HG02970 (cell line): ENCODE data around the gene LYSMD4.

Experiments
- ATAC-seq: cut with Tn5 transposase; IDR thresholded peaks from one replicate; pipeline ENCODE4 v1.9.1; 2021; ENCODE audit warnings: mild to moderate bottlenecking, moderate library complexity, moderate number of reproducible peaks; ENCODE audit not compliant: unreplicated experiment, low FRiP score

LYSMD4 gene

DNA sequence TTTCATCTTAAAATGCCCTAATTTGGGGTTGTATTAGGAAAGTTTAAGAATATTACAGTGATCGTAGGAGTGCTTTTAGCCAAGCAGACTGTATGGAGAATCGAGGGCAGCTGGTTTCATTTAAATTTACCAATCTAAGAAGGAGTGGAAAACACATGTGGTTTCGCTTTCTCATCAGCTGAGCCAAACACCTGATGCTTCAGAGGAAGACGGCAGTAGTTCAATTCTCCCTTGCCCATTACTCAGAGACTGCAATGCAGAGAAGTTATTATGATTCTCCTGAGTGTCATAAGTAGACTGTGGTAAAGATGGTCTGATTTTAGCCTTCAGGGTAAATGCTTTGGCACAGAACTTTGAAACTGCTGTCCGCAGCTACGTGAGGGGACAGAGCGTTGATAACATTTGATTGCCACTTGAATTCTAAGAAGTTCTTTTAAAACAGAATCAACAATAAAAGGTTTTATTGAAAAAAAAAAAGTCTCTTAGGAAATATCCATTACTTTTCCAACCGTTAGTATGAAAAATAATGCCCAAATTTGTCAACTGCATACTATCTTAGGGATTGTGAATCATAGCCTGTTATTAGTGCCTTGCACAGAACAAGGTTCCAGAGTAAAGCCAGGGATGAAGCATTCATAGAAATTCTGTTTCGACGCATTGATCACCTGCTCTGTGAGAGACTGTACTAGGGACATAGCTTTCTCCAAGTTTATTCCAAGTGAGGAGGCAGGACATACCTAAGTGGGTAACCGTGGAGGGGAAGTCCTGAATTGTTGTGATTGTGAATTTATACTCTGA is 25.6 kb downstream of the LYSMD4 start:
- no peak for ATAC-seq

DNA sequence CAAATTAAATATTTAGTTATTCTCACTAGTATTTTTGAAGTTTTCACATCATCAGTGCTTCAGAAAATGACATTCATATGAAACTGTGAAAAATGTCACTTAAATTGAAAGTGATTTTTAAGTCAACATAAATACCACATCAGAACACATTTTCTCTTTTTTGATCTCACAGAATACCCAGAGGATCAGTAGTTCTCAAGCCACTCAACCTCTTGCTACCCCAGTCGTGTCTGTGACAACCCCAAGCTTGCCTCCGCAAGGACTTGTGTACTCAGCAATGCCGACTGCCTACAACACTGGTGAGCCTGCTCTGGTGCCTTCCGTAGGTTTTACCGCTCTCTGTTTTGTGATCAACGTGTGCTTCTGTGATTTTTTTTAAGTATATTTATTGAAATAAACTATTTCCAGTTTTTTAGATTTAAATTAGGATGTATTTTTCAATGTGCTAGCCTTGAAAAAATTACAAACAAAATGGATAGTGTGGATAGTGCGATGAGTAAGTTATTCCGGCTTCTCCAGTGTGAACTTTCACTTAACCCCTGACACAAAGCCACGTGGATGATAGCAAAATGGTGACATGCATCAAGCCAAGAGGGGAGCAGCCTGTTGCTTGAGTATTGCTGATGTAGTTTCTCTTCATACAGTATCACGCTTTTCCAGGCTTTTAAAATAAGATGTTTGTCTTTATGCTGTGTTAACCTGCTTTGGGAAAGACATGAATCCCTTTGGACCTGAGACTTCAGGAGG is 26.5 kb downstream of the LYSMD4 start:
- ATAC-seq: no peak

DNA sequence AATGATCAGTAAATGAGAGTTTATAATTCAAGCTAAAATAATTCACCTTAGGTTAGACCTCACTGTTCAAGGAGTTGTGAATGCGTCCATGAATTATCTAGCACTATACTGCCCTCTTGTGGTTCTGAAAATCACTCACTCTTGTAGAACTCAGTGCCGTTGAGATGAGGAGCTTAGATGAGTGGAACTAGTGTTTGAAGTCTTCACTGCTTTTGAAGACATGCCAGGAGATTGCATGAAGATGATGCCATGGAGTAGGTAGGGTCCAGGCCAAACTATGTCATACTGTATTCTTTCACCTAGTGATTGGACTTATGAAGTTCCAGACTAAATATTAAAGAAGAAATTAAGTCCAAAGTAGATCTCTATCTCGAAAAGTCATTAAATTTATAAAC is 28.8 kb downstream of the LYSMD4 start:
- no peak for ATAC-seq

DNA sequence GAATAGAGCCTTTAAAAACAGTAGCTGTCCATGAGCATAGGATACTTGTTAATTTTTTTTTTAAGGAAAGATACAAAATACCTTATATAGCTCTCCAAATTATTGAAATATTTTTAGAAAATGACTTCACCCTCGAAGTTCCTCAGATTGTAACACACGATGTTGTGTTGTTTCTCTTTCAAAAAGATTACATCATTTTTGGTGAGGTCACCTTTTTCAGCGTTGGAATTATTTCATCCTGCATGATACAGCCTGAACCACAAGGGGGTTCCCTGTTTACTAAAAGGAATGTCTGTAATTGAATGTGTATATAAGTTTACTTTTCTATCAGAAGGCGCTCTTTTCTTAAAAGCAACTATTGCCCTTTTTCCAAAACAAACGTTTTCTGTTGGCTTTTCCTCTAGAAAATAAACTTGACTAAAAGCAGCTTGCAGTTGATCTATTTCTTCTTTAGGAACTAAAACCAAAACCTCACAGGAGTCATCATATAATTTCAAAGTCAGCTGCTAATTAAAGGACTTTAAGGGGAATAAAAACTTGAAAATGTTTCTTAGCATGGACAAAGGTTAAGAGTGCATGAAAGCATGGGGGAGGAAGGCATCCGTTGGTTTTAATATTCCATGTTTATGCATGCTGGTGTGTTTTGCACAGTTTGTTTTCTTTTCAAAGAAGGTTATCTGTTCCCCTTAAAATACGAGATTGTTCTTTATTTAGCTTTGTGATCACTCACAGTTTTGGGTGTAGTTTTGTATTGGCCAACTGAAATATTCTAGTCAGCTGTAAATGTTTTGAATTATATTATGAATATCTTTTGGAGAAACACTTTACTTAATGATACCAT is 29.4 kb downstream of the LYSMD4 start:
- ATAC-seq: no peak

DNA sequence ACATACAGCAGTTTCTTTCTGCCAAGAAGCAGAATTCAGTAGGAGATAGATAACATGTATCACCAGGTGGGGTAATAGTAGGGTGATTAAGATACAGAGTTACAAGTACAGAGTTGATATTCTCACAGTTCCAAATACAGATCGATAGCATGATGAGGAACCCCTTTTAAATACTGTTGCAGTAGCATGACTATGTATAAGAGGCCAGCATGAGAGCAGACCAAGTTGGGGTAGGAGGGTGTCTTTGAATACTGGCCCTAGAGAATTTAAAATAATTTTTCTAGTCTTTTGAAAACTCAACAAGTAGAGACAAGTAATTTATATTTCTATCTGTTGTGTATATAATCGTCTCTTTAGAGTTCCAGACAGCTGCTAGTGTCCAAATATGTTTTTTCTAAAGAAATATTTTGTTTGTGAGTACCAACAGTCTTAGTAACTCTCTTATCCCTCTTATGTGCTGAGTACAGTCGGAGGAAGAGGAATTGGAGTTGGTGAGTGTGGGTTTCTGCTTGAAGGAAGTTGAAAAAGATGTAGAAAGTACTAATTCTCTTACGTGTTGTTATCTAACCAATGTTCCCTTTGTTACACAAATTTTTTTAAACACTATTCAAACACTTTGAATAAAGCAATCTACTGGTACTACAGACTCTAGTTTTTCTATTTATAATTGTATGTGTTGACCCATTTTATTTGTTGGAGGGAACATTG is 30.2 kb downstream of the LYSMD4 start:
- no peak for ATAC-seq

DNA sequence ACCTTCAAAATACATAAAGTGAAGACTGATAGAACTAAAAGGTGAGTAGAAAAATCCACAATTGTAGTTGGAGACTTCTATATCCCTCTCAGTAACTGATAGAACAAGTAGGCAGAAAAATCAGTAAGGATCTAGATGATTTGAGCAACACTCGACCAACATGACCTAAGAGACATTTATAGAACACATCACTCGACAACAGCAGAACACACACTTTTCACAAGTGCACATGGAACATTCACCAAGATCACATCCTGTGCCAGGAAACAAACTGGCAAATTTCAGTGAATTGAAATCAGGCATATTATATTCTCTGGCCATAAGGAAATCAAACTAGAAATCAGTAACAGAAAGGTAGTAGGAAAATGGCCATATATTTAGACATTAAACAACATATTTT is 37.1 kb downstream of the LYSMD4 start:
- no peak for ATAC-seq

DNA sequence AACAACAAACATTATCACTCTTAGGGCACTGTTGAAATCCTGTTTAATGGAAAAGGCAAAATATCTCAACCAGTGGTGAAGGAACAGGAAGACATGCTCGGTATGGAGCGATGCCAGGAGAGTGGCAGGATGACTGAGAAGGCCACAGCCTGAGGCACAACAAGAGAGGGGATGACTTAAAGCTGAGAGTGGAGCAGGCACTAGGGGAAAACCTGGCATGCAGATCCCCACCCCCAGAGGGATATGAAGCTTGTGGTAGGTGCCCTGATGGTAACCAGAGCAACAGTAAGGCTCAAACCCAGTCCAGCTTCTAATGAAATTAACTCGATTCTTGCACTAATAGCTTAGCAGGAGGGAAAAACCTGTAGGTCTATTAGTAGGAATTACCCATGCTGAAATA is 40.4 kb downstream of the LYSMD4 start:
- no peak for ATAC-seq

DNA sequence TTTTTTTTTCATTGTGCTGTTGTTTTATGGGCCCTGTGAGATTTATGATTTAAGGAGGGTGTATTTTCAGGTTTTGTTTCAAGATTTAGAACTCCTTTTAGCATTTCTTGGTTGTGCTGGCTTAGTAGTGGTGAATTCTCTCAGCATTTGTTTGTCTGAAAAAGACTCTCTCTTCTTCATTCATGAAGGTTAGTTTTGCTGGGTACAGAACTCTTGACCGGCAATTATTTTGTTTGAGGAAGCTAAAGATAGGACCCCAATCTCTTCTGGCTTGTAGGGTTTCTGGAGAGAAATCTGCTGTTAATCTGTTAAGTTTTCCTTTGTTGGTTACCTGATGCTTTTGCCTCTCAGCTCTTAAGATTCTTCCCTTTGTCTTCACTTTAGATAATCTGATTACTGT is 46.9 kb downstream of the LYSMD4 start:
- ATAC-seq: no peak

DNA sequence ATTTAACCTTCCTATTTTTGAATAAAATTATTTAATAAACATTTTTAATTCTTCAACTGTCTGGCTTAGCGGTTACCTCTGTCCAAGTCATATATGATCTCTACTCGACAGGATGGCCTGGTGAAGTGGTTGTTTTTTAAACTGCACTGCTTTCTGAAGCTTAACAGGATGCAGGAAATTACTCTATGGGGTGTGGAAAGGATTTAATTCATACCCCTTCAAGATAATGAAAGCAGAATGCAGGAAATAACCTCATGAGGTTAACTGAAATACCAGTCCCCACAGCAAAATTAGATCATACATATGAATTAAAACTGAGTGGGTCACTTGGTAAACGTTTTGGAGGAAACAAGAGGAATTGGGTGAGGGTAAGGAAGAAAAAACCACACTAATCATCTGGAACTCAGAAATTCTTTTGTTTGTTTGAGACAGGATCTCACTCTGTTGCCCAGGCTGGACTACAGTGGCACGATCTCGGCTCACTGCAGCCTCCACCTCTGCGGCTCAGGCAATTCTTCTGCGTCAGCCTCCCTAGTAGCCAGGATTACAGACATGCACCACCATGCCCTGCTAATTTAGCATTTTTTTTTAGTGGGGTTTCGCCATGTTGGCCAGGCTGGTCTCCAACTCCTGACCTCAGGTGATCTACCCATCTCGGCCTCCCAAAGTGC is 50.1 kb downstream of the LYSMD4 start:
- ATAC-seq: no peak

DNA sequence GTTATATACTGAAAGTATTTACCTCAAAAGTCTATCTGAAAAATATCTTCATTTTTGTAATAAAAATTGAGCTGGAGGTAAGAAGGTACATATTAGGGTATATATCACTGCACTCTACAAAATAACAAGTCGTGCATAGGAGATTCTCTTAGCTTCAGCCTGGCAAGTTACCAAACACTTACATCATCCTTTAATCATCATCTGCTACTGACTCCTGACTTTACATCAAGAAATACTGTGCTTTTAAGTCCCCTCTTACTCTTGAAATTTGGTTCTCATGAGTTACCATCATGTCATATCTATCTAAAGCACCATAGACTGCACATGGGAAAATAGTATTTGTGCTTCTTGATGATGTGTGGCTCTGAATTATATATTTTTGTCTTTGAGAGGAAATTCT is 50.8 kb downstream of the LYSMD4 start:
- ATAC-seq: no peak

DNA sequence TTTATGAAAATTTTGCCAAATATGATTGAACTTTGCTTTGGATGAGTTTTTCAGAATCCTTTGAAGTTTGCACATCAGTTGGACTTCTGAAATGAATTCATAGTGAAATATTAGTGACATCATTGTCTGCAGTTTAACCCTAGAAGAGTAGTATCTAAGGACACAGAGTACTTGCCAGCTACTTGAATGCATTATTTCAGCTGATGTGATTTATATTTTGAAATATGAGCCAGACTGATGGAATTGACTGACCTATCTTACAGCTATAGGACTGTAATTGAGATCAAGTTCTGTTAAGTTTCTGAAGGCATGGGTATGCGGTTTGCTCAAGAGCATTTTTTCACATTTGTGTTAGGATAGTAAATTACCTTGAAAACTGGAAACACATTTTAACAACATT is 51.2 kb downstream of the LYSMD4 start:
- no peak for ATAC-seq

DNA sequence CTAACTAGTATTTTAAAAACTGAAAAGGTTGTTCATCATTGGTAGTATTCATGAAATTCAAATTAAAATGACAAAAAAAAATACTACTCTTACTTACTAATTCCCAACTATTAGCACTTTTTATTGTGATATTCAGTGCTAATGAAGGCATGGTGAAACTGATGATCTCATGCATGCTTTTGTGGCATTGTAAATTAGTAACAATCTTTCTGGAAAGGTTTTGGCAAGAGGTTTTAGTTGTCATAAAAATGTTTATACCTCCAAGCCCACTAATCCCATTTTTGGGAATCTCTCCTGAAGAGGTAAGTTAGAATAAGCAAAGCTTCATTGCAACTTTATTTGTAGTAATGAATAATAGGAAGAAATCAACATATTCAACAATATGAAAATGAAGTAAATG is 53.0 kb downstream of the LYSMD4 start:
- no peak for ATAC-seq

DNA sequence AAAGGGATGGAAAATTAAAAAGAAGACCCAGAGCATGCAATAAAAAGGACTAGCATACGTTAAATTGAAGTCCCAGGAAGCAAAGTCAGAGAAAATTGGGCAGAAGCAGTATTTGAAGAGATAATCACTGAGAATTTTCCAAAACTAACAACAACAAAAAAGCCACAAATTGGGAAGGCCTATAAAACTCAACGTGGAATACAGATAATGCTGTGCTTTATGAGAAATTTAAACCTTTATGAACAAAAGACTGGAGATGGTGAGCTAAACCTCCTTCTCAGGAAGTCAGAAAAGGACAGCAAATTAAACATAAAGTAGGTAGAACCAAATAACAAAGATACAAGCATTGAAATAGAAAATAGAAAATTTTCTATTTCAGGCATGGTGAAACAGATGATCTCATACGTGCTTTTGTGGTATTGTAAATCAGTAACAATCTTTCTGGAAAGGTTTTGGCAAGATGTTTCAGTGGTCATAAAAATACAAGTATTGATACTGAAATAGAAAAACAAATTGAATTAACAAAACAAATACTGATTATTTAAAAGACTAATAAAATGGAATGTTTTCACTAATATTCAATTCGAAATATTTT is 55.6 kb downstream of the LYSMD4 start:
- ATAC-seq: peak; percentile 48
